IPS DF 4.7 (cell line): ENCODE measurements around the gene BCKDHA.
"Not testable (repeated sequence)": the region's sequence is repeated elsewhere in the genome, so short reads cannot be mapped to it uniquely, and the experiment has no call there.

Source experiments
- DNase-seq: peaks from one replicate; pipeline ENCODE4 v3.0.0-alpha.2; 2013; ENCODE audit warnings: low spot score; ENCODE audit errors: extremely low read depth

The BCKDHA gene

DNA sequence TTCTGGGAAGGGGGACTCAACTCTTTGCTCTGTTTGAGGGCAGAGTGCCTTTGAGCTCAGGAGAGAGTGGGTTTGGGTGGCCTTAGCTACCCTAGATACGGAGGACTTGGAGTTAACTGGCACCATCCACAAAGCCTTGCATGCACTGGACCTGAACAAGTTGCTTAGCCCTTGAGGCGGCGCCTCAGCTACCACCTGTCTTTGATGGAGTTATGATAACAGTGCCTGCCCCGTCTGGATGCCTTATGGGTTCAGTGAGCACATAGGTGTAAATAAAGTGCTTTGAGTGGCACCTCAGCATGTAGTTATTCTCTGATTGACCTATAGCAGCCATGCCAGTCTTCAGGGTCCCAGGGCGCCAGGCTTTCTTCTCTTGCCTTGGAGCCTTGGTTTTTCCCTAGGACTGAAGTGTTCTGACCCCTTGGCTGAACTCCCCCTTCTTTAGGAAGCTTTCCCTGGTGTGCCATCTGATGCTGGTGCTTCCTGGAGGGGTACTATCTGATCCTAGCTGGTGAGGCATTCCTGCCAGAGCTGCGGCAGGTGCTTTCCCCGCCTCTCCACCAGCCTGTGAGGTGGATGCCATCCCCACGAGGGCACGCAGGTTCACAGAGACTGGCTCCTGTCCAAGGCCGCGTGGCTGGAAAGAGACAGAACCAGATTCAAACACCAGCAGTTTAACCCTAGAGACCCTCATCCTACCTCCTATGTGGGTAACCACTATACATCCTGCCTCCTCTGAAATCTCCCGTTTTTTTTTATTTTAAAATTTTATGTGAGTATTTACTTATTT lies 5.8 kb downstream of the BCKDHA start:
- no peak for DNase-seq

DNA sequence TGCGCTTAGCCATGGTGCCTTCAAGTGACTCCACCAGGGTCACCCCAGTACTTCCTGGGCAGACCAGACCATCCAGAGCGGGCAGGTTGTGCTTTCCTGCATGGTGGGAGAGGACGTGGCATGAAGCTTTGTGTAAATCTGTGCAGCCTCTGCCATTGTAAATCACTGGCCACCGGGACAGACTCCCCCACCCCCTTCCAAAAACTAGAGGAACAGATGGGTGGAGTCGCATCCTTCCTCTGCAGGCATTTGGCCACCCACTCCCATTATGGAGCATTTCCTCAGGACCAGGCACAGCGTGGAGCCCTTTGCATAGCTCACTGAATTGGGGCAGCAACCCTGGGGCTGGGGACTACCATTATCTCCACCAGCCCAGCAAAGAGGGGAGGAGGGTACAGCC lies 8.2 kb downstream of the BCKDHA start:
- DNase-seq: no peak

DNA sequence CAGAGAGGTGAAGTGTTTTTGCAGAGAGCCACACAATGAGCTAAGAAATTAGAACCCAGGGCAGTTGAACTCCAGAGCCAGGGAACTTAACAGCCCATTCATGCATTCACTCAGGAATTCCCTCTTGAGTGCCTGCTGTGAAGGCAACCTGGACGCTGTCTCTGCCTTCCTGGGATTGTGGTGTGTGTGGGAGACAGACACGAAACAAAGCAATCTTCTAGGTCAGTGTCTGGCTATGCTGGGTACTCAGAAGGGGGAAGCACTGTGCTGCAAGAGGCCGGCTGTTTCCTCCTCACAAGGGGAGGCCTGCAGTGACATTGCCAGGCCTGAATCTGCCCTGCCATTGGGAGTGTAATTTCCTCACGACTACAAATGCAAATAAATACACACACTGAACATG lies 9.7 kb downstream of the BCKDHA start:
- peak; percentile 38 for DNase-seq

DNA sequence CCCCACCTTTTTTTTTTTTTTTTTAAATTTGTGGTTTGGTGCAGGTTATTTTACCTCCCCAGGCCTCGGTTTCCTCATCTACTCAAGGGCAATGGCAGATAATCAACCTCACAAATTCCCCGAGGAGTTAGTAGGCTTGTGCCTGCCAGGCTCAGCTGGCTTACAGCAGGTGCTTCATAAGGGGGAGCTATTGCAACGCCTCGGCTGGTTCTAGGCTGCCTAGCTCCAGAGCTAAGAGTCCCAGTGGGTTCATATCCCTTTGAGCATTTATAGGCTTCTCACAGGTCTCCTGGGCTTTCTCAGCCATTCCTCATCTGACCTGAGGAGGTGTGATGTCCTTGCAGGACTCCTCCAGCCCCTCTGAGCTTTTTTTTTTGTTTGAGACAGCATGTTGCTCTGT lies 10.6 kb downstream of the BCKDHA start:
- no peak for DNase-seq

DNA sequence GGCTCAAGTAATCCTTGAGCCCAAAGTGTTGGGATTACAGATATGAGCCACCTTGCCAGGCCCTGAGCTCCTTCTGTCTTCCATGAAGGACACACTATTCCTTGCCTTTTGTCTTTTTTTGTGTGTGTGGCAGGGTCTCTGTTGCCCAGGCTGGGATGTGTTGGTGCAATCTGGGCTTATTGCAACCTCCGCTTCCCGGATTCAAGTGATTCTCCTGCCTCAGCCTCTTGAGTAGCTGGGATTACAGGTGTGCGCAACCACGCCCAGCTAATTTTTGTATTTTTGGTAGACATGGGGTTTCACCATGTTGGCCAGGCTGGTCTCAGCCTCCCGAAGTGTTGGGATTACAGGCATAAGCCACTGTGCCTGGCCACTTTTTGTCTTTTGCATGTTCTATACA lies 11.2 kb downstream of the BCKDHA start:
- DNase-seq: not testable (repeated sequence)

DNA sequence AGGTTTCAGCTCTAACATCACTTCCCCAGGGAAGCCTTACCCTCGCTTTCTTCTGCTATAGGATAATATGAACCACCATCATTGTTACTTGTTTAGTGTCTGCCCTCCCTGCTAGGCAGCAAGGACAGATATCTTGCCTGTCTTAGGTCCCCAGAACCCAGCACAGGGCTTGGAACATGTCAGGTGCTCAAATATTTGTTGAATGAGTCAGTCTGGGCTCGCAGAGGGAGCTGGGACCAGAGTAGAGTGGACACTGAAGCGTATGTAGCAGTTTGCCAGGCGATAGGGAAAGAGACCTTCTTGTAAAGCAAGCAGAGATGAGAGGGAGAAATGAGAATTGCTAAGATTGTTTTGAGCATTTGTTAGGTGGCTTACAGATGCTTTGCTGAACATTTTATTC lies 11.7 kb downstream of the BCKDHA start:
- no peak for DNase-seq

DNA sequence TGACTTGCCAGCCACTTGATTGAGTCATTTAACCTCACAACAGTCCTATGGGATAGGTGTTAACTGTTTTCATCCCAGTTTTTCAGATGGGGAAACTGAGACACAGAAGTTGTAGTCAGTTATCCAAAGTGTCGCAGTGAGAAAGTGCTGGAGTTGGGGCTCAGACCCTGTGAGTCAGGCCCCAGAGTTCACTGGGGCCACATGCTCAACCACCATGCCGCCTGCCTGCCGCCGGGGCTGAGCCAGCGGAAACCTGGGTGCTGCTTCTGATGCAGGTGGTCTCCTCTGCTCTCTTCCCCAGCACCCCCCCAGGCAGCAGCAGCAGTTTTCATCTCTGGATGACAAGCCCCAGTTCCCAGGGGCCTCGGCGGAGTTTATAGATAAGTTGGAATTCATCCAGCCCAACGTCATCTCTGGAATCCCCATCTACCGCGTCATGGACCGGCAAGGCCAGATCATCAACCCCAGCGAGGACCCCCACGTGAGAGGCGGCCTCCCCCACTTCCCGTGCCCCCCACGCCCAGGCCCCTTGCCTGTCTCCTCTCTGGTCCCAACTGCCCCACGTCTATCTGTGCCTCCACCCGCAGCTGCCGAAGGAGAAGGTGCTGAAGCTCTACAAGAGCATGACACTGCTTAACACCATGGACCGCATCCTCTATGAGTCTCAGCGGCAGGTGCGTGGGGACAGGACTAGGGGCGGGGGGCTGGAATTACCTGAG lies 12.9 kb downstream of the BCKDHA start:
- DNase-seq: no peak

DNA sequence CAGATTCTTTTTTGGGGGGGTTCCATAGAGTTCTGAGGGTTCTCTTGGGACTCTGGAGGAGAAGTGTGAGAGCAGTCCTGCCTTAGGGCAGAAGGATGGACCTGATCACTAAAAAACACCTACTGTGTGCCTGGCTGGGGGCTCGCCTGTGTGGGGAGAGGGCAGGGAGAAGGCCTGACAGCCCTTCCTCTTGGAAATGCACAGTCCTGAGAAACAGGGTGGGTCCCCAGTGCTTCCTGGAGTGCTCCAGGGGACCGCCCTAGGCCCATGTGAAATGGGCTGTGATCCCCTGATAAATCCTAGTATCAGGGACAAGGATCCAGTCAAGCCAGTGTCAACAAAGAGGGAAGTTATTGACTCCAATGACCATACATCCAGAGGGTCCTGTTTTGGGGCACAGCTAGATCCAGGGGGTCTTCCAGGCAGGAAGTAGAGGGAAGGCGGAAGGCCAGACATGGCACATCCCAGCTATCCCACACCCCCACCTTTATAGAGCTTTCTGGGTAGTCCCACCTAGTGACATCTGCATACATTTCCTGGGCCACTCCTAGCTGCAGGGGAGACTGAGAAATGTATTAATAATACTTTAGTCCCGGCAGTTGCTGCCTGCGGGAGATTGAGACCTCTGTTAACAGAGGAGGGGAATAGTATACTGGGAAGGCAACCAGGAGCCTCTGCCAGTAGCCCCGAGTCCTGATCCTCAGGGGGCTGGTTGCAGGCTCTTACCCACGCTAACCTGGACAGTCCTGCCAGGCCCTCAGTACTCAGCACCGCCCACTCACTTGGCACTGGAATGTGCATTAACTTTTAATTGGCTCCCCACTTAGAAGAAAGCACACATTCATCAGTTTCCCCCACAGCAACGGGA lies 13.7 kb downstream of the BCKDHA start:
- no peak for DNase-seq

DNA sequence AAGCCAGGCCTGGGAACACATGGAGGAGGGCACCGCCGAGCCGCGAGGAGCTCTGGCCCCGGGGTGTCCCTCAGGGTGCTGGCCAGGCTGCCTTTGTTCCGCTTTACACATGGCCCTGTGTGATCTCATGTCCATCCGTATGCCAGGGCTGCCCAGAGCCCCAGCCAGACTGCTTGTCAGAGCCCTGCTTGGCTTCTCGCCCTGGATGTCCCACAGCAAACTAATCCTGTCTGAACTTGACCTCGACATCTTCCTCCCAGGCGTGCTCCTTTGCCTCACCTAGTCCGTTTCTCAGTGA lies 14.3 kb downstream of the BCKDHA start:
- DNase-seq: no peak

DNA sequence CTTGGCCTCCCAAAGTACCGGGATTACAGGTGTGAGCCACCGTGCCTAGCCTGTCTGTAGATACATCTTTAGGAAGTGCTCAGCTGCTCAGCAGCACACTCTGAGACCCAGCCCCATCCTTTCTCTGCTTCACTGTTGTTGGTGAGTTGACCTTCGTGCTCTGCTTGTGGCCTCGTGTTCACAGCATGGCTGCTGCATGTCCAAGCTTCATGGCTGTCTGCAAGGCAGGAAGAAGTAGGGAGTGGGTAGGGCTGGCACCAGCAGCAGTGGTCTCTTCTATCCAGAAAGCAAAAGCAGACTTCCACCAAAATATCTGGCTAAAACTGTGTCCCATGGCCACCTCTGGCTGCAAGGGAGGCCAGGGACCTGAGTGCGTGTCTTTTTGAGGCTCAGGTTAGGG lies 15.3 kb downstream of the BCKDHA start:
- DNase-seq: no peak

DNA sequence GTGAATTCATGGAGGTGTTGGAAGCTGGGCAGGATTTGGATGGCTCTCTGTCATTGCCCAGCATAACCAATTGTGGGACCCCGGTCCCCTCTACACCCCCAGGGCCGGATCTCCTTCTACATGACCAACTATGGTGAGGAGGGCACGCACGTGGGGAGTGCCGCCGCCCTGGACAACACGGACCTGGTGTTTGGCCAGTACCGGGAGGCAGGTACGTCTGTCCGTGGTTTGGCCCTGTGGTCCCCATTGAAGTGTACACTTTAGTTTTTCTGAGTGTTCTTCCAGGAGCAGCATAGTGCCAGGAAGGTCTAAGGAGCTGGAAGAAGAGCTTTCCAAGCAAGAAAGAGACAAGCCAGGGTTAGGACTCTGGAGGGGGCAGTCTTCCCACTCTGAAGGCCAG lies 16.3 kb downstream of the BCKDHA start:
- no peak for DNase-seq

DNA sequence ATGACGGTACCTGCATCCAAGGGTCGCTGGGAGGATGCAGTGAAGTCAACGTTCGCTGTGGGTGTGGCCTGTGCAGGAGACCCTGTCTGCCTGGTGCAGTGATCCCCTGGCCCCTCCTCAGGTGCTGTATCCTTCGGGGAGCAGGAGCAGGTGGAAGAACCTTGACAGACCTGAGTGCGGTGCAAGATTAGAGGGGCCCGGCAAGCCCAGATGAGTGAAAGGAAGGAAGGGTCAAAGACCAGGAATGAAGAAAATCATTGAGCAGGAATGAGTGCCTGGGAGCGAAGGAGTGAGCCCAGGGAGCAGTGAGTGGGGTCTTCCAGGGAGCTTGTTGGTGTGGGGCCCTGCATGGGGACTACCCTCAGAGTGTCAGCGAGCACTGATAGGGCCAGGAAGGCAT lies 16.8 kb downstream of the BCKDHA start:
- DNase-seq: no peak

DNA sequence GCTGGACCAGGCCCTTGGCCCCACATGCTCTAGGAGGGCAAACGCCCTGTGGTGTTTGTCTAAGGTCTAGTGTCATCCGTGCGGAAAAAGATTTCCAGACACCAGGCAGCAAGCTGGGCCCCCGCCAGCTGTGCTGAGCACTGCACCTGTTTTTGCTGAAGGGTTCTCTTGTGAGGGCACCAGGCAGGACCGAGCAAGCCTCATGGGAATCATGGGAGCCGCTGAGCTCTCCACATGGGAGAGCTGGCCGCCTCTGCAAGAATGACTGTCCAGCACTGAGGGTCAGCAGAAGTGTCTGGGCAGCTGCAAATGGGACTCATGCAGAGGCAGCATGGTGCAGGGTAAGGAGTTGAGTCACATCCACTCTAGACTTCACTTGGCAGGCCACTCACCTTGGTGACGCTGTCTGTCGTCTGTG lies 17.5 kb downstream of the BCKDHA start:
- DNase-seq: no peak

DNA sequence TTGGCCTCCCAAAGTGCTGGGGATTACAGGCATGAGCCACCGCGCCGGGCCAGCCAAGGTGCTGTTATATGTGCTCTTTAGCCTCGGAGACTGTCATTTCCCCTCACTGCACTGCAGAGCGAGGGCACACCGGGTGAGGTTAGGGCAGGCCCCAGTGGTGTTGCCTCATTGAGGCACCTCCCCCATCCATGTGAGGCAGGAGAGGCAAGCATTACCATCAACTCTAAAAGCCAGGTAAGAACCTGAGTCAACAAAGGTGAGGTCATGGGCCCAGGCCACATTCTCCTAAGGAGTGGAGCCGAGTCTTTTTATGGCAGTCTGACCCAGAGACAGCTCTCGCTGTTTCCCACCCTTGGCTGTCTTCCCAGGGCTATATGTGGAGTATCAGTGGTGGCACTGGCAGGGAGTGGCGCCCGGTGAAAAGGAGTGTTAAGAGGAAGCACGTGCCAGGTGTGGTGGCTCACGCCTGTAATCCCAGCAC lies 18.6 kb downstream of the BCKDHA start:
- DNase-seq: no peak

DNA sequence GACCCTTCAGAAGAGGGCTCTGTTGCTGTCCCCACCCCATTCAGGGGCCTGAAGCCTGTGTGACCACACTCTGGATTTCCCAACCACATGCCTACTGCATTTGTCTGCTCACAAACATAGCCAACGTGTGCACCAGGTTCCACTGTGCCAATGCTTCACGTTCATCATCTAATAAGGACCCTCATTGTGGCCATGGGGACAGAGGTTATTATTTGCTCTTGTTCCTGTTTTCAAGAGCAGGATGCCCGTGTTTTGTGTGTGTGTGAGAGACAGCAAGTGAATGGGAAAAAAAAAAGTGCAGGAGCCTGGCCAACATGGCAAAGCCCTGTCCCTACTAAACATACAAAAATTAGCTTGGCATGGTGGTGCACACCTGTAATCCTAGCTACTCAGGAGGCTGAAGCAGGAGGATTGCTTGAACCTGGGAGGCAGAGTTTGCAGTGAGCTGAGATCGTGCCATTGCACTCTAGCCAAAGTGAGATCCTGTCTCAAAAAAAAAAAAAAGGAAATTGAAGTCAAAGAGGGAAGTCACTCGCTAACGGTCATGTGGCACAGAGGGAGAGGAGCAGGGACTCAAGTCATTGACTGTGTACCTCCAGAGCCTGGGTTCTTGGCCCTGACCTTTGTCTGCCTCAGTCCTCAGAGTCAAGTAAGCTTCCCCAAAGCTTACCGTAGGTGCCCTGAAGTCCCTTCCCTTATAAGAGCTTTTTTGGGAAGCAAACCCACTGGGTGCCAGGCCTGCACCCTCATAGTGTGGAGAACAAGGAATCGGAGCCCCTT lies 22.7 kb downstream of the BCKDHA start:
- no peak for DNase-seq

DNA sequence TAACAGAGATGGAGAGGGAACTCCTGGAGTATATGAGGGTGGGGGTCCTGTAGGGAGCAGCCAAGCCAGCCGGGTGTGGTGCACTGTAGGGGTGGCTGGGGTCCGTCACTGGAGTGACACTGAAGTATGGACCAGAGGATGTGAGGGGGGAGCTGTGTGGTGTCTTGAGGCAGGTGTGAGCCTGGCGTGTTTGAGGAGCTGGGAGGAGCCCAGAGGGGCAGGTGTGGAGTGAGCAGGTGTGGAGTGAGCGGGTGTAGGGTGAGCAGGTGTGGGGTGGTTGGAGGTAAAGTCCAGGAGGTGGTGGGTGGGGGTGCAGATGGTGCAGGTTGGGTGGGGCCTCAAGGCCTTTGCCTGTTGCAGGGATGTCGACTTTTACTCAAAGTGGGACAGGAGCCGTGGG lies 23.7 kb downstream of the BCKDHA start:
- DNase-seq: no peak

DNA sequence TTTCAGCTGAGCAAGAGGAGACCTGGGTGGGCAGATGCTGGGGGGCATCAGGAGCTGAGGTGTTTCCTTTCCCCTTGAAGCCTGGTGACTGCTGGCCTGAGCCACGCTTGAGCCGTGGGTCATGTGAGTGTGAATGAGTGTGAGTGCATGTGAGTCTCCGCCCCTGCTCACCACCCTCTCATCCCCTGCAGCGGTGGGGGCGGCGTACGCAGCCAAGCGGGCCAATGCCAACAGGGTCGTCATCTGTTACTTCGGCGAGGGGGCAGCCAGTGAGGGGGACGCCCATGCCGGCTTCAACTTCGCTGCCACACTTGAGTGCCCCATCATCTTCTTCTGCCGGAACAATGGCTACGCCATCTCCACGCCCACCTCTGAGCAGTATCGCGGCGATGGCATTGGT lies 24.4 kb downstream of the BCKDHA start:
- DNase-seq: no peak

DNA sequence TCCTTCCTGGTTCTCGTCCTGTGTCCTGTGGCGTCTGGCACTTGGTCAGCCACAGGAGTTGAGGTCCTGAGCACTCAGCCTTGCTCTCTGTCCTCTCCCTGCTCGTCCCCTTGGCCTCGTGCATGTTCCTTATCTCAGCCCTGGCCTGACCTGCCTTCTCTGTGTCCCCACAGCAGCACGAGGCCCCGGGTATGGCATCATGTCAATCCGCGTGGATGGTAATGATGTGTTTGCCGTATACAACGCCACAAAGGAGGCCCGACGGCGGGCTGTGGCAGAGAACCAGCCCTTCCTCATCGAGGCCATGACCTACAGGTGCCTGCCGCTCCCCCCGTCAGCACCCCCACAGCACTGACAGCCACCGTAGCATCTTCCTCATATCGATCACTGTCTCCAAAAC lies 24.8 kb downstream of the BCKDHA start:
- no peak for DNase-seq

DNA sequence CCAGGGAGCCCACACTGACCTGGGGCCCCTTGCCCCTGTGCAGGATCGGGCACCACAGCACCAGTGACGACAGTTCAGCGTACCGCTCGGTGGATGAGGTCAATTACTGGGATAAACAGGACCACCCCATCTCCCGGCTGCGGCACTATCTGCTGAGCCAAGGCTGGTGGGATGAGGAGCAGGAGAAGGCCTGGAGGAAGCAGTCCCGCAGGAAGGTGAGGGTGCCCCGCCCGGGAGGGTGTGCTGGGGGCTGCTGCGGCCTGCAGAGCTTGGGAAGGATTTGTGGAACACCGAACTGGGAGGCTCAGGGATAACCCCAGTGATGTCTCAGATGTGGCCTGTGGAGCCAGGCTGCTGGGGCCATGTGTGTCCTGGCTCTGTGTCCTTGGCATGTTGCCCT lies 25.3 kb downstream of the BCKDHA start:
- DNase-seq: no peak

DNA sequence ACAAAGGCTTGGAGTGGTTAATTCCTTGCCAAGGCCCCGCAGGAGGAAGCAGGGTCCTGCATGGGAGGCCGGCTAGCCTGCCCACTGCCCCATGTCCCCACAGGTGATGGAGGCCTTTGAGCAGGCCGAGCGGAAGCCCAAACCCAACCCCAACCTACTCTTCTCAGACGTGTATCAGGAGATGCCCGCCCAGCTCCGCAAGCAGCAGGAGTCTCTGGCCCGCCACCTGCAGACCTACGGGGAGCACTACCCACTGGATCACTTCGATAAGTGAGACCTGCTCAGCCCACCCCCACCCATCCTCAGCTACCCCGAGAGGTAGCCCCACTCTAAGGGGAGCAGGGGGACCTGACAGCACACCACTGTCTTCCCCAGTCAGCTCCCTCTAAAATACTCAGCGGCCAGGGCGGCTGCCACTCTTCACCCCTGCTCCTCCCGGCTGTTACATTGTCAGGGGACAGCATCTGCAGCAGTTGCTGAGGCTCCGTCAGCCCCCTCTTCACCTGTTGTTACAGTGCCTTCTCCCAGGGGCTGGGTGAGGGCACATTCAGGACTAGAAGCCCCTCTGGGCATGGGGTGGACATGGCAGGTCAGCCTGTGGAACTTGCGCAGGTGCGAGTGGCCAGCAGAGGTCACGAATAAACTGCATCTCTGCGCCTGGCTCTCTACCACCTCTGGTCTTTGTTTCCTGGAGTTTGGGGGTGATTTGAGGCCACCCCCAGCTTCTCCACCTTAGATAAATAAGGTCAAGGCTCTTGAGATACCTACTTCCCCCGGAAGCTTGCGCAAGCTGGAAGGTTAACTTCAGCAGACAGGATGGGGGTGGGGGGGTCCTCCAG lies 26.9 kb downstream of the BCKDHA start:
- no peak for DNase-seq
